ENCODE results near the gene WDR17.

WDR17 gene

DNA sequence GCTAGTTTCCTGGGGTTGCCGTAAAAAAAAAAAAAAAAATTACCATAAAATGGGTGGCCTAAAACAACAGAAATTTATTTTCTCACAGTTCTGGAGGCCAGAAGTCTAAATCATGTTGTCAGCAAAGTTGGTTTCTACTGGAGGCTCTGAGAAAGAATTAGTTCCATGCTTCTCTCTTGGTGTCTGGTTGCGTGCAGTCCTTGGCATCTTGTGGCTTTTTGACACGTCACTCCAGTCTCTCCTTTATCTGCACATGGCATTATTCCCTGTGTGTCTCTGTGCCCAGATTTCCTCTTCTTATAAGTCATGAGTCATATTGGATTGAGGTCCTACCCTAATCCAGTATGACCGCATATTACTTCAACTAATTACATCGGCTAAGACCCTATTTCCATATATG is 91.0 kb downstream of the WDR17 start:
- Histone ChIP-seq H3K27me3 (ENCODE audit: insufficient read depth, insufficient read length) (no peaks in the 10 kb centered on the region), H3K36me3 (ENCODE audit: insufficient read depth, insufficient read length, low read length) (no peaks in the 10 kb centered on the region), H3K4me1 (ENCODE audit: insufficient read depth, insufficient read length) (no peaks in the 10 kb centered on the region), H3K4me3 (ENCODE audit: insufficient read length, low read depth) (no peak overlapping the region), H3K9ac (ENCODE audit: insufficient read length, low read depth) (no peak overlapping the region), H3K9me3 (ENCODE audit: insufficient read depth, low read length) (no peaks in the 10 kb centered on the region)
- TF ChIP-seq YY1 (IDR thresholded peaks at IDR 0.05; ENCODE audit: insufficient read depth, insufficient read length) (no peak), ZNF274 (IDR thresholded peaks at IDR 0.05; ENCODE audit: low read depth, low read length) (no peak), SUZ12 (IDR thresholded peaks at IDR 0.05; ENCODE audit: extremely low read depth, insufficient read depth, insufficient read length) (no peak)
- no peak for DNase-seq (ENCODE audit: low read depth, low spot score)

DNA sequence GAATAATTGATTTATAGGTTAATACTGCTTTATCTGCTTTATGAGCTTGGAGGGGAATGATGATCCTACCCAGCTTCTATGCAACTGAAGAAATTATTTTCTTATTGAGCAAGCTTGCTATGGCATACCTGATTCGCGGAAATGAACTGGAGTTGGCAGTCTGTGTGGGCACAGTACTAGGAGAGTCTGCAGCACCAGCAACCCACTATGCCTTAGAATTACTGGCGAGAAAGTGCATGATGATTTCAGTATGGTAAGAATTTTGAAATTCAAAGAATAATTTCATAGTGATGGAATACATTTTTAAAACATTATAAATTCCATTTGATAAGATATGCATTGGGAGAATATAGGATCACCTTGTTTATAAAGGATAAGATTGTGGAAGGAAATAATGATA is 97.4 kb downstream of the WDR17 start:
- Histone ChIP-seq H3K27me3 (ENCODE audit: insufficient read depth, insufficient read length) (no peaks in the 10 kb centered on the region), H3K4me3 (ENCODE audit: insufficient read length, low read depth) (no peak overlapping the region), H3K36me3 (ENCODE audit: insufficient read depth, insufficient read length, low read length) (no peaks in the 10 kb centered on the region), H3K9me3 (ENCODE audit: insufficient read depth, low read length) (no peaks in the 10 kb centered on the region), H3K4me1 (ENCODE audit: insufficient read depth, insufficient read length) (no peaks in the 10 kb centered on the region), H3K9ac (ENCODE audit: insufficient read length, low read depth) (no peak overlapping the region)
- TF ChIP-seq YY1 (IDR thresholded peaks at IDR 0.05; ENCODE audit: insufficient read depth, insufficient read length), result no peak
- no peak for TF ChIP-seq ZNF274 (IDR thresholded peaks at IDR 0.05; ENCODE audit: low read depth, low read length)
- no peak for TF ChIP-seq SUZ12 (IDR thresholded peaks at IDR 0.05; ENCODE audit: extremely low read depth, insufficient read depth, insufficient read length)
- DNase-seq (ENCODE audit: low read depth, low spot score), result no peak

DNA sequence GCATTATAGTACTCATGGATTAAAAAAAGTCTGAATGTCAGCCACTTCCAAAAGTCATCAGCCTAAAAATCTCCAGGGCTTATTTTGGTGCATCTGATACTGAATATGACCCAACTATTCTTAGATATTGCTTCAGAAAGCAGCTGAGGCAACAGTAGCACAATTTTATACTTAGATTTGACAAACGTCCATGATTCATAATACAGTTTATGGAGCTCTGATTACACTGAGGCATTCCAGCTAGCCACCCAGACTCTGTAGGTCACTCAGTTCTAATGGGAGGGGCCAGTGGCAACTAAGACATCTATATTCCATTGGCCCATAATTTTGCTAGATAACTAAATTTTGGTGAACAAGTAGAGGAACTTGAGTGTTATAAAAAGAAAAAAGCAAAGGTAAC is 119.4 kb downstream of the WDR17 start:
- Histone ChIP-seq H3K9ac (ENCODE audit: insufficient read length, low read depth) (no peak overlapping the region), H3K27me3 (ENCODE audit: insufficient read depth, insufficient read length) (no peaks in the 10 kb centered on the region), H3K4me3 (ENCODE audit: insufficient read length, low read depth) (no peak overlapping the region), H3K36me3 (ENCODE audit: insufficient read depth, insufficient read length, low read length) (no peaks in the 10 kb centered on the region), H3K4me1 (ENCODE audit: insufficient read depth, insufficient read length) (no peaks in the 10 kb centered on the region), H3K9me3 (ENCODE audit: insufficient read depth, low read length) (no peaks in the 10 kb centered on the region)
- no peak for DNase-seq (ENCODE audit: low read depth, low spot score)
- TF ChIP-seq SUZ12 (IDR thresholded peaks at IDR 0.05; ENCODE audit: extremely low read depth, insufficient read depth, insufficient read length), result no peak
- no peak for TF ChIP-seq YY1 (IDR thresholded peaks at IDR 0.05; ENCODE audit: insufficient read depth, insufficient read length)
- TF ChIP-seq ZNF274 (IDR thresholded peaks at IDR 0.05; ENCODE audit: low read depth, low read length), result no peak

DNA sequence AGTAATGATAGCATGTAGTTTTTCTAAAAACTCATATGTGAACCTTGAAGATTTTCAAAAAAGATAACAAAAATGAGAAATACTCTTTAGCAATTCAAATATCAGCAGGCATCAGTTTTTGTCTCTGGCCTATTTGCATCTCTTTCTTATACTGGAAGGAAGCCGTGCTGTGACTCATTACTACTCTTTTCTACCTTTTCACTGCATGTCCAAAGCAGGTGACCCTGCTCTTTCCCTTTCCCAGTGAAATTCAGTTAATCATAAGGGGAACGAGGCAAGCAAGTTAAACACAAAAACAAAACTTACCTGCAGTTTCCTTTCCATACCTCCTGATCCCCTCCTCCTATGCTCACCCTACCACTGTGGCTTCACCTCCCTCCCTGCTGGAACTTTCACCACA is 120.4 kb downstream of the WDR17 start:
- no peak overlapping the region for H3K4me3 ChIP-seq (ENCODE audit: insufficient read length, low read depth)
- no peaks in the 10 kb centered on the region for H3K27me3 ChIP-seq (ENCODE audit: insufficient read depth, insufficient read length)
- no peak for DNase-seq (ENCODE audit: low read depth, low spot score)
- TF ChIP-seq YY1 (IDR thresholded peaks at IDR 0.05; ENCODE audit: insufficient read depth, insufficient read length) (no peak), SUZ12 (IDR thresholded peaks at IDR 0.05; ENCODE audit: extremely low read depth, insufficient read depth, insufficient read length) (no peak), ZNF274 (IDR thresholded peaks at IDR 0.05; ENCODE audit: low read depth, low read length) (no peak)
- no peak overlapping the region for H3K9ac ChIP-seq (ENCODE audit: insufficient read length, low read depth)
- H3K9me3 ChIP-seq (ENCODE audit: insufficient read depth, low read length), result no peaks in the 10 kb centered on the region
- H3K36me3 ChIP-seq (ENCODE audit: insufficient read depth, insufficient read length, low read length), result no peaks in the 10 kb centered on the region
- H3K4me1 ChIP-seq (ENCODE audit: insufficient read depth, insufficient read length), result no peaks in the 10 kb centered on the region

DNA sequence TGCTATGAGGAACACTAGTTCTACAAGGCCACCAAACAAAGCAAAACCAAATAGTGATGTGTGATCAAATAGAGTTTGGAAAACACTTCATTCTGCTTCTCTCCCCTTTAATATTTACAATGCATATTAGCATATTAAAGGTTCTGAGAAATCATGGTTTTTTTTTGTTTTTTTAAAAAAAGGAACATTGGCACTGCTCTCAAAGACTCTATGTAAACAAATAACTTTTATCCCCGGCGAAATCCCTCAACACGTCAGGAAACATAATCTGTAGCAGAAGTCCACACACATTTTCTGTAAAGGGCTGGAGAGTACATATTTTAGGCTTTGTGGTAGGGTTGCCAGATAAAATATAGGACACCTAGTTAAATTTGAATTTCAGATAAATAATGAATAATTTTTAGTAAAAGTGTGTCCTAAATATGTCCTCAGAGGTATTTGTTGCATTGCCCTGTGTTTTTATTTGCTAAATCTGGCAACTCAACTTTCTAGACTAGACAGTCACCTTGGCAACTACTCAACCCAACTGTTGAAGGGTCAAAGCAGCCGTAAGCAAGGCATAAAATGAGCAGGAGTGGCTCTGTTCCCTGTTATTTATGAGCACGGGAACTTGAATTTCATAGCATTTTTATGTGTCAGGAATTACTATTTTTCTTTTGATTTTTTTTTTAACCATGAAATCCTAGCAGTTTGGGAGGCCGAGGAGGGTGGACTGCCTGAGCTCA is 121.2 kb downstream of the WDR17 start:
- Histone ChIP-seq H3K27me3 (ENCODE audit: insufficient read depth, insufficient read length) (no peaks in the 10 kb centered on the region), H3K9ac (ENCODE audit: insufficient read length, low read depth) (no peak overlapping the region), H3K4me1 (ENCODE audit: insufficient read depth, insufficient read length) (no peaks in the 10 kb centered on the region), H3K36me3 (ENCODE audit: insufficient read depth, insufficient read length, low read length) (no peaks in the 10 kb centered on the region), H3K9me3 (ENCODE audit: insufficient read depth, low read length) (no peaks in the 10 kb centered on the region), H3K4me3 (ENCODE audit: insufficient read length, low read depth) (no peak overlapping the region)
- DNase-seq (ENCODE audit: low read depth, low spot score), result no peak
- no peak for TF ChIP-seq YY1 (IDR thresholded peaks at IDR 0.05; ENCODE audit: insufficient read depth, insufficient read length)
- no peak for TF ChIP-seq ZNF274 (IDR thresholded peaks at IDR 0.05; ENCODE audit: low read depth, low read length)
- no peak for TF ChIP-seq SUZ12 (IDR thresholded peaks at IDR 0.05; ENCODE audit: extremely low read depth, insufficient read depth, insufficient read length)

DNA sequence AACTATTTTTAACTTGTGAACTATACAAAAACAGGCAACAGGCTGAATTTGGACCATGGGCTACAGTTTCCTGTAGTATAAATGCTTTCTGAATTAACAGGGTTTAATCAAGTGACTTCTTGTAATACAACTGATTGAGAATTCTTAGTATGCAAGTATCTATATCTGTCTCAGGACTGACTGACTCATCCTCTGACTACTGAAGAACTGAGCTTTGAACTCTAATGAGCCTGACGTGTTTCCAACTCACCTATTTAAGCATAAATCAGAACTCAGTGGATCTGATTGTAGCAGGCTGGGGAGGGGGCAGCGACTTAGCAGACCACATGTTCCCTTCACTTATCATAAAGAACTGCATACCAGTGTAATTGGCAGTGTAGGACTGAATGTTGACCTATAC is 122.0 kb downstream of the WDR17 start:
- no peaks in the 10 kb centered on the region for H3K9me3 ChIP-seq (ENCODE audit: insufficient read depth, low read length)
- TF ChIP-seq YY1 (IDR thresholded peaks at IDR 0.05; ENCODE audit: insufficient read depth, insufficient read length), result no peak
- DNase-seq (ENCODE audit: low read depth, low spot score), result no peak
- H3K36me3 ChIP-seq (ENCODE audit: insufficient read depth, insufficient read length, low read length), result no peaks in the 10 kb centered on the region
- H3K27me3 ChIP-seq (ENCODE audit: insufficient read depth, insufficient read length), result no peaks in the 10 kb centered on the region
- H3K9ac ChIP-seq (ENCODE audit: insufficient read length, low read depth), result no peak overlapping the region
- no peak overlapping the region for H3K4me3 ChIP-seq (ENCODE audit: insufficient read length, low read depth)
- no peaks in the 10 kb centered on the region for H3K4me1 ChIP-seq (ENCODE audit: insufficient read depth, insufficient read length)

DNA sequence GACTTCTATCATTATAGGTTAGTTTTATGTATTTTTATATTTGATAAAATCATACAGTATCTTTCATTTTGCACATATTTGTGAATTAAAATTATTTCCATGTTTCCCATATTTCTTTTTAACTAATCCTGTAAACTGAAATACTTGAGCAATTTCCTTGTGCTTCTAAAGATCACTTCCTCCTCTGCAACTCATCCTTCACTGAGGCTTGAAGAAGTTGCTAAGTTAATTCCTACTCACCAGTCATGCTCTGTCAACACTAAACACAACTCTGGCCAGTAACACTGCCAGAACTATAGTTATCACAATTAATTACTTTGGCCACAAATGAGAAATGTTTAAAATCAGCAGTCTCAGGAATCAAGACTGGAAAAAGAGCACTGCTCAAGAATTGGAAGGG is 123.0 kb downstream of the WDR17 start:
- H3K36me3 ChIP-seq (ENCODE audit: insufficient read depth, insufficient read length, low read length), result no peaks in the 10 kb centered on the region
- no peak for DNase-seq (ENCODE audit: low read depth, low spot score)
- TF ChIP-seq SUZ12 (IDR thresholded peaks at IDR 0.05; ENCODE audit: extremely low read depth, insufficient read depth, insufficient read length) (no peak), YY1 (IDR thresholded peaks at IDR 0.05; ENCODE audit: insufficient read depth, insufficient read length) (no peak), ZNF274 (IDR thresholded peaks at IDR 0.05; ENCODE audit: low read depth, low read length) (no peak)
- no peaks in the 10 kb centered on the region for H3K27me3 ChIP-seq (ENCODE audit: insufficient read depth, insufficient read length)
- no peak overlapping the region for H3K4me3 ChIP-seq (ENCODE audit: insufficient read length, low read depth)
- no peaks in the 10 kb centered on the region for H3K9me3 ChIP-seq (ENCODE audit: insufficient read depth, low read length)
- no peaks in the 10 kb centered on the region for H3K4me1 ChIP-seq (ENCODE audit: insufficient read depth, insufficient read length)
- H3K9ac ChIP-seq (ENCODE audit: insufficient read length, low read depth), result no peak overlapping the region
